Activated T-cell treated with anti-CD3 and anti-CD28 coated beads for 48 hours (primary cell): ENCODE measurements around the gene C19orf81.

ENCODE experiments used
- DNase-seq: peaks from one replicate; pipeline ENCODE4 v3.0.0-alpha.2; 2020; ENCODE audit warnings: low read depth

Gene C19orf81

DNA sequence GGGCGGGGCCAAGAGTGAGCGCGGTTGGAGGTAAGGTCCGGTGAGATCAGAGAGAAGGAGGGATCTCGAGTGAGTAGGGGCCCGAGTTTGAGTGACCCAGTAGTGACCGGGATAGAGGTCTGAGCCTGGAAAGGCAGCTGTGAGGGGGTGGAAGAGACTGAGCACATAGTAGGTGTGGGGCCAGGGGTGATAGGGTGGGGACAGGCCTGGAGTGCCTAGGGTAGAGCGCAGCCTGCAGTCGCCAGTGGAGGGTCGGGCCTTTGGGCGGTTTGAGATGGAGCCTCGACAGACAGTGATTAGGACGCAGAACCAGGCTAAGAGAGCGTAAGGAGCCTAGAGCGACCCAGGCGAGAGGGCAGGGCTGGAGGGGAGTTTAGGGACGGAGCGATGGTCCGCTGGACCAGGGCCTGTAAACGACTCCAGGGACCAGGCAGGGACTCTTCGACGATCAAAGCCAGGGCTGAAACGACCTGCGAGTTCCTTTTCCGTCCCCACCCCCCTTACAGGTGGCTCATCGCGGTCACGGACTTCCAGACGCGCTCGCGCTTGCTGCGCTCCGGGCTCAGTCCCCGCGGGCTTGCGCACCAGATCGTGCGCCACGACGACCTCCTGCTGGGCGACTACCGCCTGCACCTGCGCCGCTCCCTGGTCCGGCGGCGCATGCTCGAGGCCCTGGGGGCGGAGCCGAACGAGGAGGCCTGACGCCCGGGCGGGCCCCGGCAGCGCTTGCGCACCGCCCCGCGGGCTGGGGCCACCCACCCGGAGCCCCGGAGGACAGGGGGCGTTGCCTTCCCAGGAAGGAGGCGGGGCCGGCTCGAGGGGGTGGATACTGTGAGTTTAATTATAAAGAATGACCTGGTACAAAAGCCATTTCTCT lies 9.4 kb downstream of the C19orf81 start:
- DNase-seq, result peak; percentile 83

DNA sequence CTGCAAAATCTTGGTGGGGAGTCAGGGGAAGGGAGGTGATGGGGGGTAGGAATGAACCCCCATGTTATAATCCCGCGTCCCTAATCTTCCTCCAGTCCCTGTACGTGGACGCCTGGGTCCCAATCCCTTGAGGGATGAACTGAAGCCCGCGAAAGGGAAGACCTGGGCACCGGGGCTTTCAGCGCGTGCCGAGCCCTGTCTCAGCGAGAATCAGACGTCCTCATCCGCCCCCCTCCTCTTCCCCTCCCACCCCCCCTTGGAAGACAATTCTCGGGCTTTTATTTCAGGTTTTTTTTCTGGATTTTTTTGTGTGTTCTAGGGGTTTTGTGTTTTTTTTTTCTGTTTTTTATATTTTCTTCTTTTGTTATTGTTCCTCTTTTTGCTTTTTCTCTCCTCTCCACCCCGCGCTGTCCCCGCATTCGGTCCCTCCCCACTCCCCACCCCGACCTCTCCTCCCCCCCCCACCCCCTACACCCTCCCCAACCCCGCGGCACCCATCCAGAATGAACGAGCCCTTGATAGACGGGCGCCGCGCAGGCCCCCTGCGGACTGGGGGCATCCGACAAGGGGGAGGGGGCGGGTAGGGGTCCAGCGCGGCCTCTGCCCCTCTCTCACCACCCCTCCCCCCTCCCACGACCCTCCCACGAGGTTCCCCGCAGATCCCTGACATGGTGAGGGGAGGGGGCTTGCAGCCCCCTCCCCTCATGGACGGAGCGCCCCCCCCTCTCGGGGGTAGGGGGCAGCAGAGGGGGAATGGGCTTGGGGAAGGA lies 10.3 kb downstream of the C19orf81 start:
- no peak for DNase-seq

DNA sequence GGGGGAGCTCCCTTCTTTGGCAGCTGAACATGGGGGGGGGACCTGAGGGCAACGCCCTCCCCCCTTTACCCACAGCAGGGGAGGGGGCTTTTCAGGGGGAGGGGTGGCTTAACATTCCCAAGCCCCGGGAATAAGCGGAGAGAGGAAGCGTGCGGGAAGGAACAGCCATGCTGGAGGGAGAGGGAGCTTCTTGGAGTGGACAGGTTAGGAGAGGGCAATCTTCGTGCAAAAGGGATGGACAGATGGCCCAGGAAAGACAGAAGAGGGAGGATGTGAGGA lies 10.8 kb downstream of the C19orf81 start:
- DNase-seq, result no peak

DNA sequence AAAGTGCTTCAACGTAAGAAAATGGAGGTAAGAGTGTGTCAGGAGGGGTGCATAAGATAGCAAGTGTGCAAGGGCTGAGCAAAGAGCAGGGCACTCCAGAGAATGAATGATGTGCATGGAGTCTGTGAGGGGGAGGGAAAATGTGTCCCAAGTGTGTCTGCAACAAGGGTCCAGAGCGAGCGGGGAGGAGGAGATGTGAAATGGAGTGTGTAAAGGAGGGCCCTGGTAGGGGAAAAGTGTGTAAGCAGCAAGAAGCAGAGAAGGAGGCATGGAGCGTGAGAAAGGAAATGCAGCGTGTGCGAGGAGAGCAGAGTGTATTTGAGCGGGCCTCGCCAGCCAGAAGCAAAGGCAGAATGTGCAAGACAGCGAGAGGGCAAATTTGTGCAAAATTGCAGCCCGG lies 11.8 kb downstream of the C19orf81 start:
- DNase-seq, result no peak

DNA sequence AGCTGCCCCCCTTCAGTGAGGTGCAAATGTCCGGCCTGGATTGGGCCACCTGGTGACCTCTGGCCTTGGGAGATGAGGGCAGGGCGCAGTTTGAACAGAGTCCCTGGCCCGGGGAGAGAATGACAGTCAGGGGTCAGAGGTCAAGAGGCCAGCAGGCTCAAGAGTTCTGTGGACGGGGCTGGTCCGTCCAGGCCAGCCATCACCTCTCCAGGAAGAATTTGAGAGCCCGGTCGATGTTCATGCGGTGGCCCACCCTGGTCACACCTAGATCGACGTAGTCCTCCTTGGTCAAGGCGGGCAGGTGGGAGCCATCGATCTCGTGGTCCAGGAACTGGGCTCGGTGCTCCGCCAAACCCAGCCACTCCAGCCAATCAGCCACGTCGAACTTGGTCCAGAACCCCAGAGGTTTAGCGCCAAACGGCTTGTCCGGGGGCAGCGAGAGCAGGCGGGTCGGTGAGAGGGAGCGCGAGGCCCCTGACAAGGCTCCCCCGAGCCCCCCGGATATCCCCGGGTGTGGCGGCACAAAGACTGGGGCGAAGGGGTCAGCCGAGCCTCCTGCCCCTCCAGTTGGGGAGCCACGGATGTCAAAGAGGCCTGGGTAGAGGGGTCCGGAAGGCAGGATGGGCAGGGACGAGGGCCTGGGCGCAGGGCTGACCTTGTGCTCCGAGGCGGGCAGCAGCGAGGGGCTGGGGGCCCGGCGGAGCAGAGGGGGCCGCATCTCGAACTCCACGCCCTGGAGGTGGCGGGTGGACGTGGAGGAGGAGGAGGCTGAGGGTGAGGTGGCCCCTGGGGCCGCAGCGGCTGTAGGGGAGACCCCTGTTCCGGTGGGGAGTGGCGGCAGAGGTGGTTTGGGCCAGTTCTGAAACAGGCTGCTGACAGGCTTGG lies 12.8 kb downstream of the C19orf81 start:
- no peak for DNase-seq

DNA sequence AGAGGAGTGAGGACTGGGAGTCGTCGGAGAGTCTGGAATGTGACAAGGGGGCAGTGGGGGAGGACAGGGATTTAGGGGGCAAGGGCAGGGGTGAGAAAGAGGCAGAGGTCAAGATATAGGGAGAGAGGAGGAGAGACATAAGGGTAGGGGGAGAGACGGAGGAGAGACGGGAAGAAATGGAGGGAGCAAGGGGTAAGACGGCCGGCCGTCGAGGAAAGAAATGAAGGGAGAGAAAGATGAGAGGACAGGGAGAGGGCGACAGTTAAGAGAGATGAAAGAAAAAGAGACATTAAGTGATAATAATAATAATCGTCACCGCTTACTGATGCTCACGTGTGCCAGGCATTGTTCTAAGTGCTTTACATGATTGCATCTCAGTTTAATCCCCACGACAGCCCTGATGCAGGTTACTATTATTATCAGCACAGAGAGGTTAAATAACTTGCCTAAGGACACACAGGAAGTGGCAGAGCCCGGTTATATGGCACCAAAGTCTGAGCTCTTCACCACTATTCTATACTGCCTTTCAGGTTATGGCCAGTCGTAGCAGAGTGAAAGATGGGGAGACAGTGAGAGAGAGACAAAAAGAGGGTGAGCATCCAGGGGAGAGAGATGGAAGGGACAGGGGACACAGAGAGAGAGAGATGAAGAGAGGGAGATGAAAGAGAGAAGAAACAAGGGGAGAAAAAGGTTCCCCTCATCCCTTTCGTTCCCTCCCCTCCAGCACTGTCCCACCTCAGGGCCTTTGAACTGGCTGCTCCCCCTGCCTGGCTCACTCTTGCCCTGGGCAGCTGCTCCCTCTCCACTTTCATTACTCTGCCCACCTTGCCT lies 13.6 kb downstream of the C19orf81 start:
- no peak for DNase-seq

DNA sequence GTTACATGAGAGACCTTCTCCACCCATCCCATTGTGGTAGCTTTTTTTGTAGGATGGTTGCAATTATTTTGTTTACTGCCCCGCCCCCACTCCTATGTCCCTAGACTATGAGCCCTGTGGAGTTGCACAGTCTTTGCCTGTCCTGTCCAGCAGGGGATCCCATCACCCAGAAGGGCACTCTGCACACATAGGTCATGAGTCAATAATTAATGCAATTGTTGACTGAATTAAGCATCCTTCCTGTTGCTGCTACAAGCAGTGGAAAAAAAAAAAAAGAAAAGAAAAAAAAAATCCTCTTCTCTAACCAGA lies 14.2 kb downstream of the C19orf81 start:
- no peak for DNase-seq

DNA sequence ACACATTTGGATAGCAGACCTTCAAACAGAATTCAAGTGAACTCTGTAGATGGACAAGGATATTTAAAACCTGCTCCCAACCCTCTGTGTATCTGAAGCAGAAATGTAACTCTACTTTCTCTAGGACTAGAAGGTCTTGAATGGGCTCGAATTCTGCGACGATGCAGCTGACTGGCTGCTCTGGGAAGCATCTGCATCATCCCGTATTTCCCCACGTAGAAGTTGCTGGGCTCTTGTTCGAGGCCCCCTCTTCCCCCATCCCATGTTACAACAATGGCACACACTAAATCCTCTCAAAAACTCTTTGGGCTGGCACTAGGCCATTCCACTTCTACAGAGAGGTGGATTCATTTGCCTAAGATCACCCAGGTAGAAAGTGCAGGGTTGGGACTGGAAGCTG lies 15.0 kb downstream of the C19orf81 start:
- DNase-seq, result no peak

DNA sequence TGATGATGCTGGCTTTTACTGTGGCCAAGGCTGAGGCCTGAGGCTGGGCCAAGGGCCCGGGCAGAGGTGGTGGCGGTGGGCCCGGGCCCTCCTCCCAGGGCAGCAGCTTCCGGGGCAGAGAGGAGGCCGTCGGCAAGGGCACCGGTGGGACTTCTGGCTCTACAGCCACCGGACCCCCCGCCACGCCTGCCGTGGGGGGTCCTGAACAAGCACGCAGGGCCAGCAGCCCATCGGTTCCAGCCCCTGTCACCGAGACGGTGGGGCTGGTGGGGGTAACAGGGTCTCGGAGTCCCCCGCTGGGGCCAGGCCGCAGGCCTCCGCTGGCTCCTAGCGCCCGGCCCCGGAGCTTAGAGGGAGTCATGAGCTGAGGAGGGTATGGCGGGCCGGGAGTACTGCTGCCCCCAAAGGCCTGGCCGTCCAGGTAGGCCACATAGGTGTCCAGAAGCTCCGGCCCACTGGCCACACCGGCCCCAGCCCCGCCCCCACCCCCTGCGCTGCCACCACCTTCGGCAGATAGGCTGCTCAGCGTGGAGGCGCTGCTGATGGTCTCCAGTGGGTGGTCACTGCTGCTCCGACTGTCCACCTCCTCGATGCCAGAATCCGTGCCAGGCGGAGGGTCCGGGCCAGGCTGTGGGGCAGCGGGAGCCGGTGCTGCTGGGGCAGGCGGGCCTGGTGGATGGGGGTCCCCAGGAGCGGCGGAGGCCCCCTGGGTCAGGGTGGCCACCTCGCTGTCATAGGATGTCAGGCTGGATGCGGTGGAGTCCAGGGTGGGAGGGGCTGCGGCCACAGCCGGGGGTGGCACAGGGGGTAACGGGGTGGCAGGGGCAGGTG lies 17.3 kb downstream of the C19orf81 start:
- DNase-seq, result no peak

DNA sequence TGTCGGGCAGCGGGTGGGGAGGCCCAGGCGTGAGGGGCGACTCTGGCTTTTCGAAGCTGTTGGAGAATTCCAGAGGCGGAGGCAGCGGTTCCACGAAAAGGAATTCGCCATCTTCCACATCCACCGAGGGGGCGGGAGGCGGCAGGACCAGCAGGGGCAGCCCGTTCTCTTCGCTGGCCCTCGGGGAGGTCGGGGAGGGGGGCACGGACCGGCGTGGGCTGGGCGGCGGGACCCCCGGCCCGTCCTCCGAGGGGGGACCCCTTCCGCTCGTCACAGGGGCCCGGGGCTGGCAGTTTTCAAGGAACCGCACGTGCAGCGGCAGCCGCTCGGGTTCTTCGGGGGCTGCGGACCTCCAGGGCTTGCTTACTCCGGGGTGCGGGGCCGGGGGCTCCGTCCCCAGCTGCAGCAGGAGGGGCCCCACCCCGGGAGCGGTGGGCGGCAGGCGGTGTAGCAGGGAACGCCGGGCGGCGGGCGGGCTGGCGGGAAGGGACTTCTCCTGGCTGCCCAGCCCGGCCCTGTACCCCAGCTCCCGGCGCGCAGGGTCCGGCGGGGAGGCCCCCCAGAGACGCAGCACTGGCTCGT lies 18.0 kb downstream of the C19orf81 start:
- no peak for DNase-seq

DNA sequence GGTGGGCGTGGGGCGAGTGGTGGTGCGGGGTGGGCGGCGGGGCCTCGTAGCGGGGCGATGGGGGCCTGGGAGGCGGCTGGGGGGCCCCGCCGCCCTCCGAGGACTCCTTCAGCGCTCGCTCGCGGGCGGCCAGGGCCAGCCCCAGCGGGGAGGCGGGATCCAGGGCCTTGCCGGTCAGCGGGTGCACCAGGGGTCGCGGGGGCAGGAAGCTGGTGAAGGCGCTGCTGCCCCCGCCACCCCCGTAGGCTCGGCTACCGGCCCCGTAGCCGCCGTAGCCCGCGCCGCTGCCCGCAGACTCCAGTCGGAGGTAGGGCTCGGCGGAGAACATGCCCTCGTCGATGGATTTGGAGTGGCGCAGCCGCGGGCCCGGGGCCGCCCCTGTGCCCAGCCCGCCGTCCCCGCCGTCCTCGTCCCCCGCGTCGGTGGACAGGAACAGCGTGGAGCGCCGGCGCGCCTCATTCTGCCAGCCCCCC lies 18.6 kb downstream of the C19orf81 start:
- no peak for DNase-seq

DNA sequence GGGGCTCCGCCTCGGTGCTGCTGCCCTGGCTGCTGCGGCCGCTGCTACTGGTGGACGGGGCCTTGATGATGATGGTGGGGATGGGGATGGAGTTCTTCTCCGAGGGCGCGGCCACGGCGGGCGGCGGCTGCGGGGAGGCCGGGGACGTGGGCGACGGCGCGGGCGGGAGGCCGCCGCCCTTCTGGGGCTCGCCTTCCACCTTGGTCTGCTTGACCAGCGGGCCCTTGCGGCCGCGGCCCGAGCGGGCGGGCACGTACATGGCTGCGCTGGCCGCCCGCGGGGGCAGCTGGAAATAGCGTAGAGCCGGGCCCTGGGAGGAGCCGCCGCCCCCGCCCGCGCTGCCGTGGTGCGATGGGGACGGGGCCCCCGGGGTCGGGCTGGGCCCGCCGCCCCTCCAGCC lies 19.2 kb downstream of the C19orf81 start:
- no peak for DNase-seq

DNA sequence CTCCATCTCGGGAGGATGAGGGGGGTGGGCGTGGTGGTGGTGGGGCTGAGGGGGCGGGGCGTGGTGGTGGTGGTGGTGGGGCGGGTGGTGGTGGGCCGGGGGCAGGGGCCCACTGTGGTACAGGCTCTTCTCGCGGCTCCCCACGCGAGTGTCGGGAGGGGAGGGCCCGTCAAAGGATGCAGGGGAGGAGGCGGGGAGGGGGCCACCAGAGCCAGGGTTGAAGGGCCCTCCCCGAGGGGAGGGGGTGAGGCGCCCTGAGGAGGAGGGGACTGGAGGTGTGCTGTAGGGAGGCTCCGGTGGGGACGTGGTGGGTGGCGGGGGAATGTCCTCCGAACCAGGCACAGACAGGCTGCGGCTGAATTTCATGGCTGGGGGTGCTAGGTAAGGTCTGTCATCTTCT lies 19.6 kb downstream of the C19orf81 start:
- no peak for DNase-seq

DNA sequence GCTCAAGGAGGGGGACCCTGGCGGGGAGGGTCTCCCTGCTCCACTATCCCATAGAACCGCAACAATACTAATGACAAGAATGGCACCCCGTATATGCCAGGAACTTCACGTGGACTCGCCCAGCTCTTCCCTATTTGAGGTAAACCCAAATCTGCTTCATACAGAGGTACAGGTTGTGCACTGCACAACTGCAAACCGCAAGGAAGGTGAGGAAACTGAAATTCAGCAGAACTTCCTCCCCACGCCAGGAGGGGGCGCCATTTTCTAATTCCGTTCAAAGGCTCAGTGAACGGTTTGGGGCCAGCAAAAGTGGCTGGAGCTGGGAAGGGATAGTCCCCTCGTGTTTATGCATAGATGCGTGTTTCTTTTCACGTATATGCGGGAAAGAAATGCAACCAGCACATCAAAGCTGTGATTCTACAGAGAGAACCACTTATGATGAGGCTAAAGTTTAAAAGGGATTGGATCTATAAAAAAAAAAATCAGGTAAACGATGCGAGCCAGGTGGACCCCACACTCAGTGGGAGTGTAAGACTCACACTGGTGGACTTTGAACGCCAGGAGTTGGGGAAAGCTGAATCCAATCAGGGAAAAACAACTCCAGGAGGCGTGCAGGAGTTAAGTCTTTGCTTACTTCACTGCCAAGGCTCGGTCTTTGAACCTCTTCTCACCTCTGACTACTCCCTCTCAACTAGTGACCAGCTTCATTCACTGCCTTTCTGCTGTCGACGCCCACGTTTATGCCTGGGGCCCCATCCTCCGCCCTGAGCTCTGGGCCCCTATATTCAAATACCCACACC lies 20.3 kb downstream of the C19orf81 start:
- peak; percentile 39 for DNase-seq

DNA sequence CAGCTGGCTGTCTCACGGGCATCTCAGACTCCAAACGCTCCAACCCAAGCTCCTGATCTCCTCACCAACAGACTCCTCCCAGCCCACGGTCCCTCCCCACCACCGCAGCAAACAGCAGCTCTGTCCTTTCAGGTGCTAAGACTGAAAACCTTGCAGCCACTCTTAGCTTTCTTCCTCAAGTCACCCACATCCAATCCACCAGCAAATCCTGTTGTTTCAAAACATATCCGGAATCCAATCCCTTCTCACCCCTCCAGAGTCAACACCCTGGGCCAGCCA lies 20.8 kb downstream of the C19orf81 start:
- no peak for DNase-seq

DNA sequence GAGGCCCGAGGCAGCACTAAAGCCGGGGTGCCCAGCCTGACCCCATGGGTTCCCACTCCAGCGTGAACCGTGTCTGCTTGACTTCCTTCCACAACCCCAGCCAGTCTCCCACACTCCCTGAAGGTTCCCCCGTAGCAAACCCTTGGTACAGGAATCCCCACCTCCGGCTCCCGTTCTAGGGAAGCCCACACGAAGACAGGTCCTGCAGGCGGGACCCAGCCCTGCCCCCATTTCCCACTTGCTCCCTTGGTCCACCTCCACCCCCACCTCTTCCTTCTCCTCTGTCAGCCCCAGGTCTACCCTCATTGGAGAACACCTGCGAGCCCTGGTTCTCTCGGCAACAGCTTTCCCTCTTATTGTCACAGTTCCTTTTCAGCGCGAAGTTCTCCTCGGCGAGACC lies 23.9 kb downstream of the C19orf81 start:
- DNase-seq, result no peak

DNA sequence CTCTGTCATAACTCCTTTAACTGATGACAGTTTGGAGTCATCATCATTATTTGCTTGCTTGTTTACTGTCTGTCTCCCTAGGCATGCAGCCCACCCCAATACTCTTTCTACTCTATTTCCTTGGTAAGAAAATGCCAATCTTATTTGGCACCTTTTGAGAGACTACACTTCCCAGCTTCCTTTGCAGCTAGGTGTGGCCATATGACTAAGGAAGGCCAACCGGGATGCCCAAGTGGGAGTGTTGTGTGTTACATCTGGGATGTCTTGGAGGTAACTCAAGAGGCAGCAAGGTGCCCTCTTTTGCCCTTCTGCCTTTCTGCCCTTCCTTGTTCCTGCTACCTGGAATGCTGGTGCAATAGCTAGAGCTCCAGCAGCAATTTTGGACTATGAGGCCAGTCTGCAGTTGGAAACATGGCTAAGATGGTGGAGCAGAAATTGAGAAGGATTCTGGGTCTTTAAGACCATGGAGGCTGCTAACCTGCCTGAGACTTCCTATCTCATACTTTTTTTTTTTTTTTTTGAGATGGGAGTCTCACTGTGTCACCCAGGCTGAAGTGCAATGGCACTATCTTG lies 27.5 kb downstream of the C19orf81 start:
- no peak for DNase-seq

DNA sequence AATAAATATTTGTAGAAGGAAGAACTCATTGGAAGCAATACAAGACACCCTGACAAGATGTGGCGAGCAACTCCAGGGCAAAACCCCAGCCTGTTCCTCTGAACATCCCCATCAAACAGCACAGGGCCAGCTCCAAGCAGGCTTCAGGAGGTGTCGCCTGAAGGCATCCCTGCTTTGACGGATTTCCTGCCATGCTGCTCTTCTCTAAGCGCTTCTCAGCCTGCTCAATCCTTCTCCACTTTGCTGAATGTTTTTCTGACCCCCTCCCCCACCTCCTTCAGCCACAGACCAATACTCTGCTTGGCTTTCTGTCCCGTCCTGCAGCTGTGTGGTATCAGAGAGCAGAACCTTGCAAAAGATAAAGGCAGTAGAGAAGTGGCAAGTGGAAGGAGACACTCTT lies 28.4 kb downstream of the C19orf81 start:
- no peak for DNase-seq

DNA sequence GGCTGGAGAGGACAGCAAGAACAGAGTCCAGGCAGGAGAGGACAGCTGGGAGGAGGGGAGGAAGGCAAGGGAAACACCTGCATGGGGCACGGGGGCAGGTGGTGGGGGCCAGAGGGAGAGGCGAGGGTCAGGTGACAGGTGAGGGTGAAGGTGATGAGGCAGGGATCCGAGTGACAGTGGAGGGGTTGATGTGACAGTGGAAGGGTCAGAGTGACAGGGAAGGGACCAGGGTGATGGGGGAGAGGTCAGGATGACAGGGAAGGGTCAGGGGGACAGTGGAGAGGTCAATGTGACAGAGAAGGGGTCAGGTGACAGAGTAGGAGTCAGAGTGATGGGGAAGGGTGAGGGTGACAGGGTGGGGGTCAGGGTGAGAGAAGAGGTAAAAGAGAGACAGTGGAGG lies 29.1 kb downstream of the C19orf81 start:
- DNase-seq, result no peak
